Medulla oblongata (tissue), 1 donor: ENCODE results near the gene ANKS1B.
A peak's percentile ranks its signal among the peaks of the same experiment; 100 is the strongest.
"Not testable (repeated sequence)": the region's sequence is repeated elsewhere in the genome, so short reads cannot be mapped to it uniquely, and the experiment has no call there.

Experiments
- DNase-seq: peaks from one replicate; pipeline ENCODE4 v3.0.0-alpha.2; 2015; ENCODE audit errors: extremely low spot score

ANKS1B gene

GRCh38 chr12:99063182-99063581 lies 921.6 kb downstream of the ANKS1B start:
- no peak for DNase-seq

GRCh38 chr12:99059824-99060511 lies 924.8 kb downstream of the ANKS1B start:
- peak; percentile 7 for DNase-seq

- DNase-seq: no peak
Measured at GRCh38 chr12:99057670-99058069, 927.1 kb downstream of the ANKS1B start.

DNA sequence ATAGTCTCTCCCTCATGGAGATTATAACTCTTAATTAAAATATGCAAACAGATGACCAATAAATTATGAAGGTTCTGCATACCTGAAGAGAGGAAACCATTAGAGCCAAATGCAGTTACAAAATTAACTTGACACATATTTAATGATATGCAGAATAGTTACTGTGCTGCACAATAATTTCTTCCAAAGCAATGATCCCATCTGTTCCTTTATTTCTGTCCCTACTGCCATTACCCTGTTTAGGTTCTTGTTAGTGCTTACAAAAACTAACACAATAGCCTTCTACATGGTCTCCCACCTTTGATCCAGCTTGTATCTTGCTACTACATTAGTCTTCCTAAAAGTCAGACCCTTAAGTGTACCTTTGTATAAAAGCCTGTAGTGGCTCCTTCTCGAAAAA lies 928.5 kb downstream of the ANKS1B start:
- DNase-seq: no peak

GRCh38 chr12:99055299-99055698 lies 929.4 kb downstream of the ANKS1B start:
- no peak for DNase-seq

DNA sequence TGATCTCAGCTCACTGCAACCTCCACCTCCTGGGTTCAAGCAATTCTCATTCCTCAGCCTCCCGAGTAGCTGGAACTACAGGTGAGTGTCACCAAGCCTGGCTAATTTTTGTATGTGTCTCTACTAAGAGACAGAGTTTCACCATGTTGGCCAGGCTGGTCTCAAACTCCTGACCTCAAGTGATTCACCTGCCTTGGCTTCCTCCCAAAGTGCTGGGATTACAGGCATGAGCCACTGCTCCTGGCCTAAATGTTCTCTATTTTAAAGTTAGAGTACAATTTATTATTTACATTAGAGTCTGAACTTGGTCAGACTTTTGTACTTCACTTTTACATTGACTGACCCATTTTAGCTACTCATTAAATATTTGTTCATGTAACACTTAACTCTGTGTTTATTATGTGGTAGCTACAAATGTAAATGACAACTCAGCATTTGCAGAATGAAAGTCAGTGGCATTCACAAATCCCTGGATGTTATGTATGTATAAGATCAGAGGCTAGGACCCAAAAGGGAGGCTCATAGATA lies 930.1 kb downstream of the ANKS1B start:
- DNase-seq: no peak

- no peak for DNase-seq
Measured at GRCh38 chr12:99053616-99054362, 930.9 kb downstream of the ANKS1B start.

DNA sequence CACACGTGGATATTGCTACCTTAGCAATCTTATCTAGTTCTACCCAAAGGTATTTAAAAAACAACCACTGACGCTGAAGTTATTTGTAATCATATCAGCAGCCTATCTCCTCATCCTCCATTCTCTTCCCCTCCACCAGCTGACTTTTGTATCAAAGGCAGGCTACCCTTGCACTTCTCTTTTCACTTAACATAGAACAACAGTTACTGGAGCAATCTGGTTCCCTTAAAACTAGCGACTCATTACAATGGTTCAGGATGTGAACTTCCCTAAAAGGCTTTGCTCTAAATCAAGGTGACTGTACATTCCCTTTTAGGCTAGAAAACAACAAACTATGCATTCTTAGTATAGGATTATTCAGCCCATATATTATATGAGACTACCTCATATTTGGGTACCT lies 935.0 kb downstream of the ANKS1B start:
- DNase-seq: peak; percentile 9

GRCh38 chr12:99045158-99045557 lies 939.6 kb downstream of the ANKS1B start:
- no peak for DNase-seq

DNA sequence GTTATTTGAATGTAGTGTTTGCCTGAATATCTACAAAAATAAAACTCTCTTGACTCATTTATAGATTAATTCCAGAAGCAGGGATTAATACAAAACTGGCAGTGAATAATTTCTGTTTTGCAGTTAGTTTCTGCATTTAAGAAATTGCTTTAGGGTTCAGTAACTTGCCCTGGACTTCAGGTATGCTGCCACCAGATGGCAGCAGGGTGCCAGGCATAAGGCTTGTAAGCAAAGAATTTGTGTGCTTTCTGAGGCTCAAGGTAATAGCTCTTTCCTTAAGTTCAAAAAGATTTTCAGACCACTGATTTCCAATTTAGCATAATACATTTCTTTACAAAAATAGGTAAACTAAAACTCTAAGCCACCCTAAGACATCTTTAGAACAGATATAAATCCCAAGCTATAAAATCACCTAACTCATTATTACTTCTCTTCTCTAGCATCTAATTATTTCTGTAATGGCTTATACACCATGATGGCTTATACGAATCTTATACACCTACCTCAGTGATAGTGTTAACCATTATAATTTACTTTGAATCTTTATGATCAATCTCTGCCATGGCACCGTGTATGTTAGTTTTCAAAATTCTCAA lies 941.3 kb downstream of the ANKS1B start:
- DNase-seq: peak; percentile 83

DNA sequence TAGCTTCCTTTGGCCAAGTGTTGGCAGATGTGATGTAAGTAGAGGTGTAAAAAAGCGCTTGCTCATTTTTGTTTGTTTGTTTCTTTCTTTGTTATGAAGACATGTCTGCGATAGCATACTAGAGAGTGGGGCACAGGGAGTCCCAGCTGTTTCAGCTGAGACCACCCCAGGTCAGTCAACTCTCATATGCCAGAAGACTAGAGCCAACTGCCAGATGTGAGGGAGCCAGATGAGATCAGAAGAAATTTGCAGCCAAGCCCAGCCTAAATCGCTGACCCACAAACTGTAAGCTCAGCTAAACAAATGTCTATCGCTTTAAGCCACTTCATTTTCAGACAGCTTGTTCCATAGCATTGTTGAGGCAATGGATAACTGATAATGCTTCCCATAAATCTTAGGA lies 942.5 kb downstream of the ANKS1B start:
- no peak for DNase-seq

DNA sequence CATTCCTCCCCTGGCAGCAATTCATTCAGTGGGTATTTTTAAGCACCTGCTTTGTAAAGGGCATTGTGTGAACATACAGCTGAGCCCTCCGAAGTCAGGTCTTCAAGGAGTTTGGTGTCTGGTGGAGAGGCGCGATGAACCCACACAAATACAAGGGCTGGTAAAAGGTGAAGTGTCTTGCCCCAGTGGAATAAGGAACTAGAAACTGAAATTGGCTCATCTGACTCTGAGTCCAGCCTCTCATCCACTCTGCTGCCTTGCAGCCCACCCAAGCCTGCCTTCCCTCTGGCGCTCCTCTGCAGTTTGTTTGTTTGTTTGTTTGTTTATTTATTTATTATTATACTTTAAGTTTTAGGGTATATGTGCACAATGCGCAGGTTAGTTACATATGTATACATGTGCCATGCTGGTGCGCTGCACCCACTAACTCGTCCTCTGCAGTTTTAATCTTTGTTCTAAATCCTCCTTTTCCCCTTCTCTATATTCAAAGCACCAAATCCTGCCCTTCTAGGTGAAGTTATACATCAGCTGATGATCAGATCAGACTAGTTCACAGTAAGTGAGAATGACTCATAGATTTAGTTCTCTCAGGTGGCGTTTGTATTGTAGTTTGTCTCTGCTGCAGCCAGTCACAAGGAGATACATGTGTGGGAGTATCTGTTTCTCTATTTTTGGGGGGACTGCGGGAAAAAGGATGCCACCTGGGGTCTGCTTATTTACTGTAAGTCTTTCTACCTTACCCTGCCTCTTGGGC lies 945.2 kb downstream of the ANKS1B start:
- no peak for DNase-seq

DNA sequence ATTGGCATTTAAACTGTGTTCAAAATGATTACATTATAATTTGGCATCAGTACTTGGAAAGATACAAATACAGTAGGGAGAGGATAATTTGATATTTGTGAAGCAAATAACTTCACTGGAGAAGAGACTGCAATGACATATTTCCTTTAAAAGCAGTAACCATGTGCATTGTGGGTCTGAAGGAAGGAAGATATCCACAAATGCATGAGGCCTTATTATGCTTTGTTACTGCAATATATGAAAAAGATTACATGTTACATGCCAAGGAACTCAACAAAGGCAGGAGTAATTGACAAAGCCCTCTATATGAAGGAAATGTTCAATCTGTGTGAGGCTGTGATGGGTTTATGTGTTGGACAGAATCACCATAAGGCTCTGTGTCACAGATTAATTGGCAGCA lies 948.2 kb downstream of the ANKS1B start:
- no peak for DNase-seq

DNA sequence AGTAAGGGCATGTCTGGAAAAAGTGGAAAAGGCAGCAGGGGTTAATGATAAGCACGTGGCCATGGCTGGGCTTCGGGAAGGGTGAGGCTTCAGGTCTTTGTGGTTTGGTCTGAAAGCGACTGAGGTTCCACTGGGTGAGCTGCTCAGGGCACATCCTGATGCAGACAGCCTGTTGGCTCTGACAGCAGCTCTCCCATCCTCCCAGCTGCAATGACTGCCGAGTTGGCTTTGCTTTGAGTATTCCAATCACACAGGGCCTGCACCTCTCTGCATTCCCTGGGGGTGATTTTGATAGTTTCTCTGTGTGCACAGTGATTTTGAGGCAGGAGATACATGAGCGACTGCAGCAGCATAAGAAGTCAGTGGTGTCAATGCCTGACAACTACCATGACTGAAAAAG lies 948.9 kb downstream of the ANKS1B start:
- DNase-seq: no peak

GRCh38 chr12:99034201-99034600 lies 950.5 kb downstream of the ANKS1B start:
- not testable (repeated sequence) for DNase-seq

- DNase-seq: peak; percentile 29
Measured at GRCh38 chr12:99029511-99030271, 955.0 kb downstream of the ANKS1B start.

- DNase-seq: no peak
Measured at GRCh38 chr12:99027461-99027860, 957.3 kb downstream of the ANKS1B start.

DNA sequence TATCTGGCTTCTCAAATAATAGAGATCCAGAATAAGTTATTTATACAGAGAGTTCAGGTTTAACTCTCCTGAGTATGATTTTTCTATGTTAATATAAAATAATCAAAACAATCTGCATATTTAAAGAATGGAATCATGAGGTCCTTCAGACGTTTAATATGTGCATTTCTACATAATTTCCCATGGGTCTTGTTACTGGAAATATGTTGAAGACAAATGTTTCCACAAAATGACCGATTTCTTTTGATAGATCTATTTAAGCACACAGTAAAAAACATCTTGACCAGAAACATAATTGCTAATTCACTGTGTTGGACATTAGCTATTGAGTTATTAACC lies 957.7 kb downstream of the ANKS1B start:
- DNase-seq: no peak

DNA sequence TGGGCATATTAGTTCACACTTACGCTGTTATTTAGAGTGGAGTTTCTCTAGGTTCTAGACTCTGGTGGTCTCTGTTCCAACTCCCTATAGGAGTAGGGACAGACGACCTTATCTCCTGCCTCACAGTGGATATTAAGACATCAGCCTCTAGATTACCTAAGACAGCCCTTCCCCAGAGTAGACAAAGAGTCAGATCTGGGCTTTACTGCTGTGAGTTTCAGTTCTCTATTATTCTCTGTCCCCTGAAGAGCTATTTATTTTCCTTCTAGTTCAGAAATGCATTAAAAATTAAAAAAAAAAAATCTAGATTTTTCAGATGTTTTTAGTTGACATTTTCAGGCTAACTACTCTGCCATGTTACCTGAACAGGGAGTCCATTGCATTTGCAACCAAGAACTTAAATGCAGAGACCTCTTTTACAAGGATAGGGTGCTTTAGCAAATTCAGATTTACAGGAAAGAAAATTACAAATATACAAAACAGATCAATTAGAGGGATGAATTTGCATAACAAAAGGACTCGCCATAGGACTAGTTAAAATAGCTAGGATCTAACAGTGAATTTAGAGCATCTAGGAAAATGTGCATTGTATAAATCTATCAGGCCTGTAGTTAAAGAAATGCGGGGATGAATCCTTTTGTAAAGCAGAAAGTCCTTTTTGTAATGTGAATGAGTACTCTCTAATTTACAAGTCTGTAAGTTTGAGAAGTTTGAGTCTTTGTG lies 958.2 kb downstream of the ANKS1B start:
- no peak for DNase-seq

DNA sequence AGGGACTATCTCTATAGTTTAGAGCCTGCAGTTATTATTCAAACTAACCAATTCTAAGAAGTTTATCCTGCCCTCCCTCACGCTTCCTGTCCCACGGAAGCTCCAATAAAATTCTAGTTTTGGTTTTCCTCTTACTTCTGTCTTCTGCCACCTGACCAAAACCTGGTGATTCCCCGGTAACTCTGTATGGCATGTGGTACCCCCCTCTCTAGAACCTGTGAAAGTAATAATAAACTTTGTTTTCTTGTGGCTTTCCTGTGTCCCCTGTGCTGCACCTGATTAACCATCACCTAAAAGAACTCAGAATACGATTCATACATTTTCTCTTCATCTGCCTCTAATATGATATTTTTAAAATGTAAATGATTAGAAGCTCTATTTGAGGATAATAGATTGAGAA lies 959.9 kb downstream of the ANKS1B start:
- DNase-seq: no peak

DNA sequence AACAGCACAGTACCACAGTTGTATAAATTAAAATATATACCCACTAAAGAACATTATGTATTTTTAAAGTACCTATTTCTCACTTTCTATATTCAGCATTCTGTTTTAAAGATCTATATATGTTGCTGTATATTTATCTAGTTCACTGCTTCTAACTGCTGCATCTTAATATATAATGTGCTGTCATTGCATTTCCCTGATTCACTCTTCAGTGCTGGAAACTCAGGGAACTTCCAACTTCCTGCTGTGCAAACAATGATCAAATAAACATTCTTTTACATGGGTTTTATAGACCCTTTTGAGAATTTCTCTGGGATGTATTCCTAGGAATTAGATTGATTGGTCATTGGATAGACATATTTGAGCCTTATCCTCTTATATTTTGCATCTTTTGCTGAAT lies 960.5 kb downstream of the ANKS1B start:
- DNase-seq: no peak
